ENCODE measurements around the gene PFN3.

- no peak for TF ChIP-seq CTCF (IDR thresholded peaks at IDR 0.05)
- TF ChIP-seq FOSL2 (IDR thresholded peaks at IDR 0.05; ENCODE audit: borderline replicate concordance, low read depth): no peak
- no peak for TF ChIP-seq RAD21 (IDR thresholded peaks at IDR 0.05; ENCODE audit: low read length)
These were observed 29.9 kb upstream of the PFN3 start for GRCh38 chr5:177430140-177430951.
